HCT116 (cell line): ENCODE data around the gene COG2.

Experiments
- EZH2phosphoT487 ChIP-seq: fragments of 200-600 bp; IDR thresholded peaks from 2 replicates; pipeline ENCODE4 v1.6.1; 2018; ENCODE audit warnings: antibody characterized with exemption, borderline replicate concordance
- JUND ChIP-seq: IDR thresholded peaks from 2 replicates; pipeline ENCODE4 v1.6.1; 2012
- POLR2A ChIP-seq: IDR thresholded peaks from 2 replicates; pipeline ENCODE4 v1.7.0; 2011; ENCODE audit warnings: borderline replicate concordance; ENCODE audit not compliant: insufficient read depth, insufficient read length; ENCODE audit errors: extremely low read depth
- POLR2AphosphoS5 ChIP-seq: IDR thresholded peaks from 2 replicates; pipeline ENCODE4 v1.6.1; 2011; ENCODE audit warnings: mild to moderate bottlenecking, low read depth, low read length, moderate library complexity

DNA sequence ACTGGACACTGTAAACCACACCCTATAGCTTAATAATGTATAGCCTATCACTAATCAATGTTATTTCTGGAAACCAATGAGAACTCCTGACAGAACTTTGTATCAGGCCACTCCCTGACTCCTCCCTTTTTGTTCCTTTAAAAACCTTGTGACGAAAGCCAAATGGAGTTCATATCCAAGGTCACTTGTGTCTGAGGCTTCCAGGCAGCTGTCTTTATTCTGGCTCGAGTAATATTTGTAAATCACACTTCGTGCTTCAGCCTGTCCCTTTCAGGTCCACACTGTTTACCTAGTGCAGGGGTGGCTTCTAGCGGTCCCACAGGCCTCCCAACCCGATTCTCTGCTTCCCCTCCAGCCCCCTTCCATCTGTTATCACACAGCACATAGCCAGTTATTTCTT lies 88.7 kb downstream of the COG2 start:
- TF ChIP-seq POLR2A: no peak
- TF ChIP-seq JUND: no peak
- TF ChIP-seq POLR2AphosphoS5: no peak
- TF ChIP-seq EZH2phosphoT487: no peak
